ENCODE results near the gene CYB5R2.

CYB5R2 gene

DNA sequence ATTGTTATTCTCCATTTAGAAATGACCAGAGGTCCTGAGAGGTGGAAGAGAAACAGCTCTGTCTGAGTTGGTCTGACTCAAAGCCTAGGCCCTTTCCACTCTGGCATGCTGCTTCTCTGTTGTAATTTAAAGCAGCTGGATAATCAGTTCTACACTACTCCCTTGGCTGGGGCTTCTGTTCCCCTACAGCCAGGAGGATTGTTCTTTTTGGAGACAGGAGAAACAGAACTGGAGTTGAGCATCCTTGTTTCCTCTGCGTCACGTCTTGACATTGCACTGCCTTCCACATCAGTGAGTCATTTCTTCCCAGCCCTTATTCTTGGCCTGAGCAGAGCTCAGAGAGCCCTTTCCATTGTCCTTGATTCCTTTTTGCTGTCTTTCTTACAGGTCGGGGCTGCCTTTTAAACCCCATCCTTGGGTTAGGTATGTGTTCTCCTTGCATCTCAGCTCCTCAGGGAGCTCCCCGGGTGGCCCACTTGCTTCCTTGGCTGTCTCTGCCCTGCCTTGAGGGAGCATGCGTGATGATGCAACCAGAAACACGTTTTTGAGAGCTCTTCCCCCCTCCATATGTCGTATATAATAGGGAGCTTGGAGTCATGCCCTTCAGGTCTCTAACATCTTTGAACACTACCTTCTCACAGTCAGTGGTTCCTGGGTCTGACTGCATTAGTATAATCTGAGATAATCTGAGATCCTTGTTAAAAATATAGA is 35.7 kb downstream of the CYB5R2 start:
- no peak overlapping the region for H3K27ac ChIP-seq (ENCODE audit: low read depth, low read length)
- H3K27me3 ChIP-seq (ENCODE audit: control insufficient read depth, insufficient read depth, low read length) = no peaks in the 10 kb centered on the region

DNA sequence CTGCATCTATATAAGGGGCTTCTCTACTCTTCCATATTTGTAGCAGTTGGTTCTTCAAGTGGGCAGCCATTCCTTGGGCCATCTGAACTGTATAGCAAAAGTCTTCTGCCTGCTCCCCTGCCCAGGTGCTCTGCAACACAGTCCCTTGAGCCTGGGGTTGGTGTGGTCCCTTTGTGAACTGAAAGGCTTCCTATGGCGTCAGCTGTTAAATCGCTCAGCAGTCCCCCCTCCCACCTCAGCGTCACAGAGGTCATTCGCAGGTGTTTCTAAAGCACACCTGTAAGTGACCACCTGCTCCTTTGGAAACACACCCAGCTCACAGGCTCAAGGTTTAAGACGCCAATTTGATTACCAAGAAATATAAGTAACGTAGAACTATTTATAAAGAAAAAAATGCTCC is 37.0 kb downstream of the CYB5R2 start:
- no peak overlapping the region for H3K27ac ChIP-seq (ENCODE audit: low read depth, low read length)
- peaks cover 12% of the 10 kb centered on the region; the same call in 1 of the 2 replicates for H3K4me1 ChIP-seq (ENCODE audit: control insufficient read depth, insufficient read depth, low read length)
- no peak overlapping the region for H3K4me3 ChIP-seq (ENCODE audit: low read depth, low read length)
- no peaks in the 10 kb centered on the region for H3K27me3 ChIP-seq (ENCODE audit: control insufficient read depth, insufficient read depth, low read length)
- H3K36me3 ChIP-seq (ENCODE audit: control insufficient read depth, insufficient read depth, low read length) = peaks cover 4% of the 10 kb centered on the region; the same call in 1 of the 2 replicates
- H3K9me3 ChIP-seq (ENCODE audit: control insufficient read depth, insufficient read depth, low read depth, low read length) = no peaks in the 10 kb centered on the region
- no peak overlapping the region for H3K9ac ChIP-seq (ENCODE audit: low read length)

More for the DNA sequence above, 35.7 kb downstream of the CYB5R2 start:
- Histone ChIP-seq H3K9me3 (ENCODE audit: control insufficient read depth, insufficient read depth, low read depth, low read length) (no peaks in the 10 kb centered on the region), H3K4me1 (ENCODE audit: control insufficient read depth, insufficient read depth, low read length) (peaks cover 12% of the 10 kb centered on the region; the same call in 1 of the 2 replicates), H3K36me3 (ENCODE audit: control insufficient read depth, insufficient read depth, low read length) (peaks cover 4% of the 10 kb centered on the region; the same call in 1 of the 2 replicates), H3K4me3 (ENCODE audit: low read depth, low read length) (no peak overlapping the region), H3K9ac (ENCODE audit: low read length) (no peak overlapping the region)

DNA sequence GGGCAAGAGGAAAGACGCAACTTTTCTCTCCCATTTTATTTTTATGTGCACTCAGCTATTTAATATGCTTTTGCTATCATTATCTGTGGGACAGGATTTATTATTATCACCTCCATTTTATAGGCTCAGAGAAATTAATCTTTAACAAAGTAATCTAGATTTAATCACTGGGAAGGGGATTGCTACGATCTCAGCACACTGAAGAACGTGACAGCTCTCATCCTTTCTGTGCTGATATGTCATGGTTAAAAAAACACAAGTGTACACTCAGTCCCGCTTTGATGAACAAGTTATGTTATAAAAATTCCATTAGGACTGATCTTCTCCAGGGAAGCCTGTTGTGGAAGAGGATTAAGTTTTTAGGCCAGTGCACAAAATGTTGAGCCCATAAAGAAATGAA is 37.6 kb downstream of the CYB5R2 start:
- H3K27ac ChIP-seq (ENCODE audit: low read depth, low read length) = no peak overlapping the region
- no peaks in the 10 kb centered on the region for H3K9me3 ChIP-seq (ENCODE audit: control insufficient read depth, insufficient read depth, low read depth, low read length)
- no peak overlapping the region for H3K4me3 ChIP-seq (ENCODE audit: low read depth, low read length)
- H3K27me3 ChIP-seq (ENCODE audit: control insufficient read depth, insufficient read depth, low read length) = no peaks in the 10 kb centered on the region
- peaks cover 4% of the 10 kb centered on the region; the same call in 1 of the 2 replicates for H3K36me3 ChIP-seq (ENCODE audit: control insufficient read depth, insufficient read depth, low read length)
- H3K4me1 ChIP-seq (ENCODE audit: control insufficient read depth, insufficient read depth, low read length) = peaks cover 12% of the 10 kb centered on the region; the same call in 1 of the 2 replicates
- no peak overlapping the region for H3K9ac ChIP-seq (ENCODE audit: low read length)

DNA sequence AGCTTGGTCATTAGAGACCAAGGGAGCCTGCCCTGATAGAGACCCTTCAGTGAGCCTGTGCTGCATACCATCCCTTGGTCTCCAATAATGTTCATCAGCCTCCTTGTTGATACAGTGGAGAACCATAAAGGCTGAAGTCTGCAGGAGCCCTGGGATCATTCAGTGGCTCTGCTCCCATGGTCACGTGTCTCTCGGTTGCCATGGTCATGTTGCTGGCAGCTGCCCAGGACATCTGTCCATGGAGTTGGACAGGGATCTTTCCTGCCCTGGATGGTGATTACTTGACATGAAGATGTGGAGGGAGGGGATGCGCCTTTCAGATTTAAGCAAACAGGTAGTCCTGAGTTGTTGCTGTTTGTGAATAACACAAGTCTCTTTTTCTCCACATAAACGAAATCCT is 38.2 kb downstream of the CYB5R2 start:
- peaks cover 4% of the 10 kb centered on the region; the same call in 1 of the 2 replicates for H3K36me3 ChIP-seq (ENCODE audit: control insufficient read depth, insufficient read depth, low read length)
- H3K4me1 ChIP-seq (ENCODE audit: control insufficient read depth, insufficient read depth, low read length) = peaks cover 12% of the 10 kb centered on the region; the same call in 1 of the 2 replicates
- no peaks in the 10 kb centered on the region for H3K27me3 ChIP-seq (ENCODE audit: control insufficient read depth, insufficient read depth, low read length)
- no peak overlapping the region for H3K4me3 ChIP-seq (ENCODE audit: low read depth, low read length)
- no peak overlapping the region for H3K9ac ChIP-seq (ENCODE audit: low read length)
- no peak overlapping the region for H3K27ac ChIP-seq (ENCODE audit: low read depth, low read length)
- H3K9me3 ChIP-seq (ENCODE audit: control insufficient read depth, insufficient read depth, low read depth, low read length) = no peaks in the 10 kb centered on the region

DNA sequence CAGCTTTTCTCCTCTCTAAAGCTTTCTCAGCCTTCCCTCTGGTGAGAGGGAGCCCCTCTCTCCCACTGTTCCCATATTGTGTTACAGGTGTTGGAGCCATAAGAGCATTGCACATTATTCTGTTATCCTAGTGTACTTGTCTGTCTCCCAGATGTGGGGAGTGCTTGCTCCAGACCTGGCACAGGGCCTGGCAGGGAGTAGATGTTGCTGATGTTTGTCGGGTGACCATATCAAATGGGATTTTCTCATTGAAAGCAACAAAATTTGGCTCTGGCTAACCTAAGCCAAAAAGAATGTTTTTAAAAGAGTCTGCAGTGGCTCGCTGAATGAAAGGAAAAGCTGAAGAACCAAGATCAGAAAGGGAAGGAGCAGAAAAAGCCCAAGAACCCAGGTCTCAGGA is 41.1 kb downstream of the CYB5R2 start:
- Histone ChIP-seq H3K9me3 (ENCODE audit: control insufficient read depth, insufficient read depth, low read depth, low read length) (no peaks in the 10 kb centered on the region), H3K27ac (ENCODE audit: low read depth, low read length) (no peak overlapping the region), H3K4me3 (ENCODE audit: low read depth, low read length) (no peak overlapping the region), H3K9ac (ENCODE audit: low read length) (no peak overlapping the region), H3K36me3 (ENCODE audit: control insufficient read depth, insufficient read depth, low read length) (peaks cover 4% of the 10 kb centered on the region; the same call in 1 of the 2 replicates), H3K4me1 (ENCODE audit: control insufficient read depth, insufficient read depth, low read length) (no peaks in the 10 kb centered on the region), H3K27me3 (ENCODE audit: control insufficient read depth, insufficient read depth, low read length) (no peaks in the 10 kb centered on the region)

DNA sequence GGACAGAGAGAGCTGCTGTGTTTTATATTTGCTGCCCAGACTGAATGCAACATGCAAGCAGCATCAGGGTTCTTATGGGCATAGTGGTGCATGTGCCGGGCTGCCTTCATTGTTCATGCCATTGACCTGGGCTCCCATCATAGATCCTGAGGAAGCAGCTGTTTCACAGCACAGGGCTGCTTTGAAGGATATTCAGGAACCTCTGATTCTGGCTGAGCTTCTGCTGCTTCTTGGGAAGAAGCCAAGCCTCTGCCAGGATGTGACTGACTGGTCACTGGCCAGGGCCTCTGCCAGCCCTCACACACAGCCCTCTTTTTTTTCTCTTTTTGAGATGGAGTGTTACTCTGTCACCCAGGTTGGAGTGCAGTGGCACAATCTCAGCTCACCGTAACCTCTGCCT is 43.3 kb downstream of the CYB5R2 start:
- no peak overlapping the region for H3K4me3 ChIP-seq (ENCODE audit: low read depth, low read length)
- H3K9me3 ChIP-seq (ENCODE audit: control insufficient read depth, insufficient read depth, low read depth, low read length) = no peaks in the 10 kb centered on the region
- H3K4me1 ChIP-seq (ENCODE audit: control insufficient read depth, insufficient read depth, low read length) = no peaks in the 10 kb centered on the region
- no peak overlapping the region for H3K27ac ChIP-seq (ENCODE audit: low read depth, low read length)
- H3K9ac ChIP-seq (ENCODE audit: low read length) = no peak overlapping the region
- peaks cover 4% of the 10 kb centered on the region; the same call in 1 of the 2 replicates for H3K36me3 ChIP-seq (ENCODE audit: control insufficient read depth, insufficient read depth, low read length)
- H3K27me3 ChIP-seq (ENCODE audit: control insufficient read depth, insufficient read depth, low read length) = no peaks in the 10 kb centered on the region

DNA sequence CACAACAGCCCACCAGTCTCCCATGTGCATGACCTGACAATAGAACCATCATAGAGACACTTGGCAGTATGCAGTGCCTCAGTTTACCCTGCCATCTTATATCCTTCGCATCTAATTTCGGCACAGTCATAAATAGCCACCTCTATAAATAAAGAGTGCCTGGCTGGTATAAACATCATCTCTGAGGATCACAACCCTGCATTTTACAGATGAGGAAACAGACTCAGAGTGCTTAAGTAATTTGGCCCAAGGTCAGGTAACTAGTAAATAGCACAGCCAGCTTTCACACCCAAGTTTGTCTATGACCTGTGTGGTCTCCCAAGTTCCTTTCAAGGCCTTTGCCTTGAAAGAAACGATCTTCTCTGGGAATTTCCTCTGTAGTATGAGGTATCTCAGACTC is 44.6 kb downstream of the CYB5R2 start:
- no peaks in the 10 kb centered on the region for H3K9me3 ChIP-seq (ENCODE audit: control insufficient read depth, insufficient read depth, low read depth, low read length)
- no peak overlapping the region for H3K4me3 ChIP-seq (ENCODE audit: low read depth, low read length)
- no peaks in the 10 kb centered on the region for H3K27me3 ChIP-seq (ENCODE audit: control insufficient read depth, insufficient read depth, low read length)
- H3K36me3 ChIP-seq (ENCODE audit: control insufficient read depth, insufficient read depth, low read length) = peaks cover 4% of the 10 kb centered on the region; the same call in 1 of the 2 replicates
- no peaks in the 10 kb centered on the region for H3K4me1 ChIP-seq (ENCODE audit: control insufficient read depth, insufficient read depth, low read length)
- no peak overlapping the region for H3K27ac ChIP-seq (ENCODE audit: low read depth, low read length)
- no peak overlapping the region for H3K9ac ChIP-seq (ENCODE audit: low read length)

DNA sequence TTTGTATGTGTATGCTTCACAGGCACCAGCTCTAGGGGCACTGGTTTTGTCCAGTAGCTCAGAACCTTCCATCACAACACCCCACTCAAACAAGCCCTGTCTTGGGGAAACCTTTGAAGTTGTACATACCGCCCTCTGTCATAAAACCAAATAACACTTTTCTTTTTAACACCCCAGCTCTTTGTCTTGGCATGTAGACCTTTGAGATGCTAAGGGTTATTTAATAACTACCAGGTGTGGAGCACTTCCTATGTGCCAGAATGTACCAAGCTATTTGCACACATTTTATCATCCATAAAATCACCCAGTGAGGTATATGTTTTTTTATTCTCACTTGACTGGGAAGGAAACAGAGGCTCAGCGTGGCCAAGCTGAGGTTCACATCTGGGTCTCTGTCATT is 50.6 kb downstream of the CYB5R2 start:
- Histone ChIP-seq H3K27ac (ENCODE audit: low read depth, low read length) (no peak overlapping the region), H3K4me1 (ENCODE audit: control insufficient read depth, insufficient read depth, low read length) (peaks cover 23% of the 10 kb centered on the region), H3K36me3 (ENCODE audit: control insufficient read depth, insufficient read depth, low read length) (no peaks in the 10 kb centered on the region), H3K27me3 (ENCODE audit: control insufficient read depth, insufficient read depth, low read length) (no peaks in the 10 kb centered on the region), H3K4me3 (ENCODE audit: low read depth, low read length) (no peak overlapping the region), H3K9ac (ENCODE audit: low read length) (no peak overlapping the region), H3K9me3 (ENCODE audit: control insufficient read depth, insufficient read depth, low read depth, low read length) (no peaks in the 10 kb centered on the region)

DNA sequence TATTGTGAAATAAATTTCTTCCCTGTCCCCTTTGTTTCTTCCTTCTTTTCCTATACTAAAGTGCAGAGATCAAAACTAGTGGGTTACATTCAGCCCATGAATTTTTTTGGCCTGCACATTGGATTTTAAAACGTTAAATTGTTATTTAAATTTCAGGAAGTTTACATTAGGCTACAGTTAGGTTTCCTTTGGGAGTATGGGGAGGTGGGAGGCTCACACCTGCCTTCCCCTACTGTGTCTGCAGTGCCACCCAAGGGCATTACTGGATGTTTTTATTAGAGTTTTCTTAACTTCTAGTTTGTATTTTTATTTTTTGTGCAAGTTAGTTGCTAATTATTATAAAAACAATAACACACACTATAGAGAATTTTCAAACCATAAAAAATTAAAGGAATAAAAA is 51.7 kb downstream of the CYB5R2 start:
- Histone ChIP-seq H3K9ac (ENCODE audit: low read length) (no peak overlapping the region), H3K4me1 (ENCODE audit: control insufficient read depth, insufficient read depth, low read length) (peaks cover 23% of the 10 kb centered on the region), H3K27me3 (ENCODE audit: control insufficient read depth, insufficient read depth, low read length) (no peaks in the 10 kb centered on the region), H3K36me3 (ENCODE audit: control insufficient read depth, insufficient read depth, low read length) (no peaks in the 10 kb centered on the region), H3K4me3 (ENCODE audit: low read depth, low read length) (0 out of 2 replicates have a peak overlapping the region, but pooled peaks have one; percentile 5), H3K27ac (ENCODE audit: low read depth, low read length) (no peak overlapping the region; the same call in 1 of the 2 replicates), H3K9me3 (ENCODE audit: control insufficient read depth, insufficient read depth, low read depth, low read length) (no peaks in the 10 kb centered on the region)

DNA sequence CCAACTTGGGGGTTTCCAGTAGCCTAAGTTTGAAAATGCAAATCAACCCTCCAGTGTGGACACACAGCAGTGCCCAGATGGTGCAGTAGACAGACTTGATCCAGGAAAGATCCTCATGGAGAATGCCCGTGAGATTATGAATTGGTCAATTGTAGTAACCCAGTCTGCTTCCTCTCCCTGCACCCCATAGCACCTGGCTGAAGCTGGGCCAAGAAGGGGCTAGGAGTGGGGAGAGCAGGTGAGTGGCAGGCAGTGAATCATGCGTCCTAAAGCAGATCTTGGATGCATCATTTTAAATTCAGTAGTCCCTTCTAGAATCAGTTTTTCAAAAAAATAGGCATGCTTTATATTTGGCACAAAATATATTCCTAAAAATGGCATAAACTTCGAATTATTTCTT is 52.2 kb downstream of the CYB5R2 start:
- H3K27ac ChIP-seq (ENCODE audit: low read depth, low read length) = no peak overlapping the region; the same call in 1 of the 2 replicates
- 0 out of 2 replicates have a peak overlapping the region, but pooled peaks have one; percentile 5 for H3K4me3 ChIP-seq (ENCODE audit: low read depth, low read length)
- H3K36me3 ChIP-seq (ENCODE audit: control insufficient read depth, insufficient read depth, low read length) = no peaks in the 10 kb centered on the region
- no peaks in the 10 kb centered on the region for H3K9me3 ChIP-seq (ENCODE audit: control insufficient read depth, insufficient read depth, low read depth, low read length)
- peaks cover 23% of the 10 kb centered on the region for H3K4me1 ChIP-seq (ENCODE audit: control insufficient read depth, insufficient read depth, low read length)
- H3K27me3 ChIP-seq (ENCODE audit: control insufficient read depth, insufficient read depth, low read length) = no peaks in the 10 kb centered on the region
- H3K9ac ChIP-seq (ENCODE audit: low read length) = no peak overlapping the region

DNA sequence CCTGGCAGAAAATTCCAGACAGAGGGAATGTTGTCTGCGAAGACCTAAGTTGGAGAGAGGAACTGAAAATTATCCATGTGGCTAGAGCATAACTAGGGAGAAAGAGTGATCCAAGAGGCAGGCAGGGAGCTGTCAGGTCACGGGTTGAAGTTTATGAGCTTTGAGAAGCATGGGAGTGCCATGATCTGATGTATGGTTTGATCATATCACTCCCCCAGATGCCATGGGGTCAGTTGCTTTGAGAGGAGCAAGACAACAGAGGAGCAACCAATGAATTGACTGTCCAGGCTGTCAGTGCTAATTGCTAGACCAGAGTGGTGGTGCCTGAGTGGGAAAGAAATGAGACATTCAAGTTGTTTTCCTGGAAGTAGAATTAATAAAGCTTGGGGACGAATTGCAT is 54.0 kb downstream of the CYB5R2 start:
- Histone ChIP-seq H3K9me3 (ENCODE audit: control insufficient read depth, insufficient read depth, low read depth, low read length) (no peaks in the 10 kb centered on the region), H3K27me3 (ENCODE audit: control insufficient read depth, insufficient read depth, low read length) (no peaks in the 10 kb centered on the region), H3K27ac (ENCODE audit: low read depth, low read length) (no peak overlapping the region), H3K4me3 (ENCODE audit: low read depth, low read length) (no peak overlapping the region), H3K36me3 (ENCODE audit: control insufficient read depth, insufficient read depth, low read length) (no peaks in the 10 kb centered on the region), H3K4me1 (ENCODE audit: control insufficient read depth, insufficient read depth, low read length) (peaks cover 23% of the 10 kb centered on the region), H3K9ac (ENCODE audit: low read length) (no peak overlapping the region)
